Small intestine (tissue), 7 donors: ENCODE measurements around the gene PHYKPL. TPM values are rescaled to one million over a fixed set of nuclear protein-coding genes. Genes with fewer than 3 reads are reported as not detected.

Source experiments
- DNase-seq, 2 donors: peaks; one replicate each; pipeline versions ENCODE4 v3.0.0 to v3.0.0-alpha.2; 2013
- FAIRE-seq: peaks from 2 replicates; lab custom pipeline; 2012; peaks lifted over from hg19 to GRCh38; lab: Jason Lieb, UNC
- H3K27ac ChIP-seq, 3 donors: one replicate each; pipeline ENCODE4 v1.5.1; 2013; ENCODE audit warnings: low read length in 2 of 3, mild to moderate bottlenecking in 2 of 3, control low read depth in 1 of 3, inconsistent platforms in 1 of 3, low read depth in 1 of 3, moderate library complexity in 1 of 3
- H3K27me3 ChIP-seq, 3 donors: one replicate each; pipeline ENCODE4 v1.6.1; 2013; ENCODE audit warnings: low read length in 3 of 3, inconsistent platforms in 1 of 3; ENCODE audit not compliant: control insufficient read depth in 3 of 3, insufficient read depth in 3 of 3
- H3K36me3 ChIP-seq, 3 donors: one replicate each; pipeline ENCODE4 v1.6.1; 2013; ENCODE audit warnings: low read length in 3 of 3, inconsistent platforms in 1 of 3, low read depth in 1 of 3, mild to moderate bottlenecking in 1 of 3, moderate library complexity in 1 of 3; ENCODE audit not compliant: control insufficient read depth in 3 of 3, insufficient read depth in 2 of 3
- H3K4me1 ChIP-seq, 3 donors: one replicate each; pipeline ENCODE4 v1.6.1; 2013; ENCODE audit warnings: low read length in 2 of 3, inconsistent platforms in 1 of 3, low read depth in 1 of 3, mild to moderate bottlenecking in 1 of 3, moderate library complexity in 1 of 3; ENCODE audit not compliant: control insufficient read depth in 3 of 3, insufficient read depth in 2 of 3
- H3K4me3 ChIP-seq, 3 donors: one replicate each; pipeline ENCODE4 v1.5.1; 2013; ENCODE audit warnings: low read length in 3 of 3, control low read depth in 1 of 3, inconsistent platforms in 1 of 3, low read depth in 1 of 3, mild to moderate bottlenecking in 1 of 3, moderate library complexity in 1 of 3
- H3K9me3 ChIP-seq, 2 donors: one replicate each; pipeline ENCODE4 v1.6.1; 2013; ENCODE audit warnings: low read depth in 1 of 2, low read length in 1 of 2; ENCODE audit not compliant: control insufficient read depth in 2 of 2, insufficient read depth in 1 of 2
- WGBS, 3 donors: extraction: QIAGEN DNeasy Blood & Tissue Kit; methylation state at CpG; one replicate each; pipeline ENCODE4 v1.1.7; 2013; 5-methylcytosine and 5-hydroxymethylcytosine counted together
- polyA plus RNA-seq, 4 donors: library from polyadenylated mRNA; stranded (reverse) in 3 of 4; unstranded in 1 of 4; fragments of 200-250 nt in 3 of 4; fragments of 120-200 nt in 1 of 4; gene quantifications; one replicate each; pipeline versions ENCODE4 v1.2.1 to v1.2.3, GENCODE V29; 2013
- donor health status: healthy with polysubstance abuse.
- donor health status: control.
- donor health status: control.
- donor health status: Bipolar disorder and iron deficiency.
- donor health status: healthy.

PHYKPL gene
- polyA plus RNA-seq, 4 donors: 57.7 to 145 (median 127) TPM

DNA sequence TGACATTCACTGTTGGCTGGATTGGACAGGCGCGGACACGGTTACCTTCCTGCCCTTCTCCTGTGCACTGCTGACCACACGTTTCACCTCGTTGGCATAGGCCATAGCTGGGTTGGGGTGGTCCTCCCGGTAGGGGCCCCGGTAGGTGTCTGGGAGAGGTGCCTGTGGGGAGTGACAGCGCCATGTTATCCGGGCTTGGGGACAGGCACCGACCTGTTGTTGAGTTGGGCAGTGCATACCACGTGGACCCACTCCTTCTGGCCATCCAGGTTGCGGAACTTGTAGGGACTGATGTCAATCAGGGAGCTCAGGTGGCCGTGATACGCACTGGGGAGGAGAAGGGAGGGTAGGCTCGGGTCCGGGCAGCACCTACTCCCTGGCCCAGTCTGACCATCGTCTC is 8.2 kb downstream of the PHYKPL start:
- DNase-seq: no peak
- H3K4me1 ChIP-seq: peaks cover 0 to 70% (median 23%) of the 10 kb centered on the region in 3 donors
- H3K27ac ChIP-seq: peak overlapping the region in 2 of 3 donors; percentile 0 to 64
- 92 to 96% (median 95%) methylated on average over 17 of the region's 17 CpGs for WGBS, 3 donors
- H3K9me3 ChIP-seq: peaks cover 0 to 7% of the 10 kb centered on the region in 2 donors
- H3K36me3 ChIP-seq: peaks cover 7 to 85% (median 29%) of the 10 kb centered on the region in 3 donors
- H3K27me3 ChIP-seq: no peaks in the 10 kb centered on the region
- FAIRE-seq: no peak
- no peak overlapping the region for H3K4me3 ChIP-seq

DNA sequence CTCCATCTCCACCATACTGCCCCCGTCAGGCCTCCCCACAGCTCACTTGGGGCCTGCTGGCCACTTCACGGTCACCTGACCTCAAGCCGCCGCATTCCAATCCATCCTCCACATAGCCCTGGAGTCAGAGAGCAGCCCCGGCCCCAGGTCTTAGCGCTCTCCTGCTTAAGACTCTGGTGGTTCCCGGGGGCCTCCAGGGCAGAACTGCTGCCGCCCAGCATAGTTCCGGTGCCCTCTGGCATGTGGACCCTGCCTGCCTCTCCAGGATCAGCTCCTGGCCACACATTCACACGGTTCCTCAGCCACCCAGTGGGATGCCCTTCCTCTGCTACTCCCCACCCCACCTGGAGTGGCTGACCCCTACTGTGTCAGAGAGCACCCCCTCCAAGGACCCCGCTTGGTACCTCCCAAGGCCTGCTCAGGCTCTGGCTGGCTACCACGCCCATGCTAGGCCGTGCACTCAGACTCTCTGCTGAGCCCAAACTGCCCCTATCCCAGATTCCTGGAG is 8.7 kb downstream of the PHYKPL start:
- DNase-seq (no peak), FAIRE-seq (no peak)
- Histone ChIP-seq H3K27me3 (no peaks in the 10 kb centered on the region), H3K4me1 (peaks cover 0 to 70% (median 21%) of the 10 kb centered on the region in 3 donors), H3K36me3 (peaks cover 3 to 80% (median 29%) of the 10 kb centered on the region in 3 donors), H3K27ac (peak overlapping the region in 2 of 3 donors; percentile 50 to 64), H3K9me3 (peaks cover 0 to 7% of the 10 kb centered on the region in 2 donors), H3K4me3 (no peak overlapping the region)
- 71 to 88% (median 87%) methylated on average over 13 of the region's 13 CpGs for WGBS, 3 donors

DNA sequence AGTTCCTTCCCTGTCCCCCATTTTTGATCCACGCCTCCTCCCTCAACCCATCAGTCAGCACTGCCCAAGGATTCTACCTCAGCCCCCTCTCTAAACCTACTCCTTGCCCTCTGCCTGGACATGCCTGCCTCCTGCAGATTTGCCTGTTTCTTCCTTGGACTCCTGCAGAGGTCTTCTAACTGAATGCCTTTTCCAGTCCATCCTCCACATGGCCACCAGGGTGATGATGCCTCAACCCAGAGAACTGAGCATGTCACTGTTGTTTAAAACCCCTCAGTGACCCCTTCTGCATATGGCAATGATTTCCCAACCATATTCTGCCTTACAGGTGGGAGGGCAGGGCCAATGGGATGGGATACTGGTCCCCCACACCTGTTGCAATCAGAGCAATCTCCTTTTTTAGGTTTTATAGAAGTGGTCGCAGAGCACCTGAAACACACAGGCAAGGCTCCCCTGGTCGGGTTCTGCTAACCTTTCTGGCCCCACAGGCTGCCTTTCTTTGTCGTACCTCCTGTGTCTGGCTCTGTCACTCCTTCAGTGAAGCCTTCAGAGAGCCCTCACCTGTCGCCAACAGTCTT is 9.3 kb downstream of the PHYKPL start:
- peaks cover 0 to 65% (median 21%) of the 10 kb centered on the region in 3 donors for H3K4me1 ChIP-seq
- DNase-seq (no peak), FAIRE-seq (no peak)
- WGBS, 3 donors: 88 to 93% (median 92%) methylated on average over 5 of the region's 5 CpGs
- peaks cover 0 to 7% of the 10 kb centered on the region in 2 donors for H3K9me3 ChIP-seq
- H3K27me3 ChIP-seq: no peaks in the 10 kb centered on the region
- H3K27ac ChIP-seq: peak overlapping the region in 2 of 3 donors; percentile 50 to 64
- no peak overlapping the region for H3K4me3 ChIP-seq
- peaks cover 5 to 76% (median 29%) of the 10 kb centered on the region in 3 donors for H3K36me3 ChIP-seq

DNA sequence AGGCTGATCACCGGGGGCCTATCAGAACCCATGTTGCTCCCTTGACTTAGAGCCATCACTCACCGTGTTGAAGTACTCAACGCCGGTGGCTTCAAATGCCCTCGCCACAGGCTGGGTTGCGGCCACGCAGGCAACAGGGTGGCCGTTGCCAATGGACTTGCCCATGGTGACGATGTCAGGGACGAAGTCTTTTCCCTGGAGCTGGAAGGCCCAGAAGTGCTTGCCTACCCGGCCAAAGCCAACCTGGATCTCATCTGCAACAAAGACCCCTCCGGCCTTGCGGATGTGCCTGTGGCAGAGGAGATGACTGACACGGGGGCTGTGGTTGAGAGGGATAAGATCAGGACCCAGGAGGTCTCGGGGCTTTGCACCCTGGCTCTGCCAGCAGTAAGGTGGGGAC is 10.3 kb downstream of the PHYKPL start:
- H3K27me3 ChIP-seq: no peaks in the 10 kb centered on the region
- H3K36me3 ChIP-seq: peaks cover 5 to 71% (median 29%) of the 10 kb centered on the region in 3 donors
- H3K9me3 ChIP-seq: peaks cover 0 to 4% of the 10 kb centered on the region in 2 donors
- H3K27ac ChIP-seq: peak overlapping the region in 2 of 3 donors; percentile 59 to 64
- no peak for FAIRE-seq
- peaks cover 0 to 57% (median 17%) of the 10 kb centered on the region in 3 donors for H3K4me1 ChIP-seq
- 95 to 97% (median 96%) methylated on average over 15 of the region's 15 CpGs for WGBS, 3 donors
- no peak overlapping the region for H3K4me3 ChIP-seq
- DNase-seq: no peak

DNA sequence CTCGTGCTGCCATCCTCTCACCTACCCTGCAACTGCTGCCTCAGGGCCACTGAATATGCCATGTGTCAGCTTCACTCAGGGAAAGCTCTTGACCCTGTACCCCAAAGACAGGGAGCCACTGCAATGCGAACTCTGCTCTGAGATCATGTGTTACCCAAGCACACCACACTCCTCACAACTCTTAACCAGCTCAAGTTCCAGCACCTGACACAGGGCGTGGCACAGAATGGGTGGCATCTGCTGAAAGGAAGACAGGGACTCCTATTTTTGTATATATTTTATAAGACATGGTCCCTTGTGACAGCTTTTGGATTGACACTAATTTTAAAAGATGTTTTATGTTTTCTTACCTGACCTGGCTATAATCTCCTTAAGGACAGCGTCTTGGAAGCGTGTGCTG is 10.7 kb downstream of the PHYKPL start:
- H3K36me3 ChIP-seq: peaks cover 5 to 70% (median 29%) of the 10 kb centered on the region in 3 donors
- peaks cover 0 to 53% (median 14%) of the 10 kb centered on the region in 3 donors for H3K4me1 ChIP-seq
- 70 to 73% (median 73%) methylated on average over 5 of the region's 5 CpGs for WGBS, 3 donors
- DNase-seq (peak in 1 of 2 donors; percentile 81), FAIRE-seq (no peak)
- no peaks in the 10 kb centered on the region for H3K27me3 ChIP-seq
- no peak overlapping the region for H3K4me3 ChIP-seq
- H3K27ac ChIP-seq: peak overlapping the region in 2 of 3 donors; percentile 2 to 76
- no peaks in the 10 kb centered on the region for H3K9me3 ChIP-seq

DNA sequence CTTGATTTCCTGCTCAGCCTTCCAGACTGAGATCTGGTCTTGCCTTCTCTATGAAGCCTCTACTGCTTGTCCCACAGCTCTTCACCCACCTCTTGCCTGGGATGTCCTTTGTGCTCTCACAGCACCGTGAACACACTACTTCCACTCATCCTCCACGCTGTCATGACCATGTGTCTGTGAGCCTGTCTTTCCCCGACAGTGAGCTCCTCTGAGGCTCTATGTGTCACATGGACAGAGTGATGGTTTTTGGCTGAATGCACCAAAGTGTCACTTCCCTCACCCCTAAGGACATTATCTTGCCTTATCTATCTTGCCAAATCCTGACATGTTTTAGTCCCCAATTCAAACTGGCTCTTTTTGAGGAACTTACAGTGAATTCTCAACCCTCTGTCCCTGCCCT is 11.3 kb downstream of the PHYKPL start:
- no peaks in the 10 kb centered on the region for H3K27me3 ChIP-seq
- H3K27ac ChIP-seq: peak overlapping the region in 2 of 3 donors; percentile 2 to 76
- FAIRE-seq (no peak), DNase-seq (no peak)
- no peak overlapping the region for H3K4me3 ChIP-seq
- WGBS, 3 donors: 73 to 83% (median 80%) methylated on average over 3 of the region's 3 CpGs
- peaks cover 5 to 73% (median 29%) of the 10 kb centered on the region in 3 donors for H3K36me3 ChIP-seq
- H3K9me3 ChIP-seq: no peaks in the 10 kb centered on the region
- peaks cover 0 to 51% (median 18%) of the 10 kb centered on the region in 3 donors for H3K4me1 ChIP-seq

DNA sequence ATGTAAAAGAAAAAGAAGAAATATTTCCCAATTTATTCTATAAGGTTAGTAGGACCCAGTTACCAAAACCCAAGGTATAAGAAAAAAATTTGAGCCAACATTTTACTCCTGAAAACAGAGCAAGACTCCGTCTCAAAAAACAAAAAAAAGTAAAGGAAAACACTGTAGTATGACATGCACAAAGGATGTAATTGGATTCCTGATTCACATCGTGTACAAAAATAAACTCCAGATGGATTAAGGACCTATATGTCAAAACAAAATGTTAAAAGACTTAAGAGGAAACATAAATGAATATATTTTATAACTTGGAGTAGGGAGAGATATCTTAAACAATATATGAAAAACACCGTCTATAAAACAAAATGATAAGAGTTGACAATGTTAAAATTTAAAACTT is 13.8 kb downstream of the PHYKPL start:
- no peak for DNase-seq
- H3K27ac ChIP-seq: no peak overlapping the region
- no peaks in the 10 kb centered on the region for H3K27me3 ChIP-seq
- peaks cover 4 to 51% (median 25%) of the 10 kb centered on the region in 3 donors for H3K4me1 ChIP-seq
- H3K36me3 ChIP-seq: peaks cover 12 to 75% (median 25%) of the 10 kb centered on the region in 3 donors
- no peak for FAIRE-seq
- H3K9me3 ChIP-seq: no peaks in the 10 kb centered on the region
- H3K4me3 ChIP-seq: no peak overlapping the region
- 80 to 85% (median 84%) methylated on average over 3 of the region's 3 CpGs for WGBS, 3 donors

DNA sequence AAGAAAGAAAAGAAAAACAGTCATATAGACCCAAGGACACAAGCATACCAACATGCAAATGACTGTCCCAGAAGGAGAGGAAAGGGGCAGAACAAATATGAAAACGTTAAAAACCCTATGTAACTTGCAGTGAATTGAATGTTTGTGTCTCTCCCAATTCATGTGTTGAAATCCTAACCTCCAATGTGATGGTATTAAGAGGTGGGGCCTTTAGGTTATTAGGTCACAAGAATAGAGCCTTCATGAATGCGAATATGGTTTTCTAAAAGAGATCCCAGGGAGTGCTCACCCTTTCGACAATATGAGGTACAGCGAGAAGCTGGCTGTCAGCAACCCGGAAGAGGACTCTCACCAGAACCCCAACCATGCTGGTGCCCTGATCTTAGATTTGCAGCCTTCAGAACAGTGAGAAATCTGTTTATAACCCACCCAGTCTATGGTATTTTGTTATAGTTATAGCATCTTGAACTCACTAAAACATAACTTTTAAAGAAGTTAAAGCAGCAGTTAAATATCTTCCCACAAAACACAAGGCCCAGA is 14.3 kb downstream of the PHYKPL start:
- FAIRE-seq: no peak
- Histone ChIP-seq H3K36me3 (peaks cover 12 to 75% (median 25%) of the 10 kb centered on the region in 3 donors), H3K4me3 (no peak overlapping the region), H3K4me1 (peaks cover 5 to 51% (median 26%) of the 10 kb centered on the region in 3 donors), H3K27ac (no peak overlapping the region), H3K27me3 (no peaks in the 10 kb centered on the region), H3K9me3 (no peaks in the 10 kb centered on the region)
- no peak for DNase-seq
- 80 to 89% (median 84%) methylated on average over 5 of the region's 5 CpGs for WGBS, 3 donors
